ENCODE measurements around the gene TRABD2B.

- no peak for TF ChIP-seq EZH2 (IDR thresholded peaks at IDR 0.05; ENCODE audit: borderline replicate concordance)
- TF ChIP-seq CTCF (IDR thresholded peaks at IDR 0.05; ENCODE audit: poor library complexity), result no peak
- no peak for TF ChIP-seq EZH2phosphoT487 (IDR thresholded peaks at IDR 0.05; ENCODE audit: low read depth, severe bottlenecking, unreplicated experiment)
Observed at GRCh38 chr1:47841356-47841755, 155.8 kb downstream of the TRABD2B start.

Measured in hepatocyte (in vitro differentiated cells).